Neuronal stem cell (in vitro differentiated cells): ENCODE measurements around the gene KLHL22. TPM values are rescaled to one million over a fixed set of nuclear protein-coding genes. Genes with fewer than 3 reads are reported as not detected.
"Not testable (repeated sequence)": the region's sequence is repeated elsewhere in the genome, so short reads cannot be mapped to it uniquely, and the experiment has no call there.

Experiments
- DNase-seq: peaks from one replicate; pipeline ENCODE4 v3.0.0-alpha.2; 2013; ENCODE audit warnings: low spot score
- H2AFZ ChIP-seq: one replicate; pipeline ENCODE4 v1.6.1; 2013; ENCODE audit warnings: mild to moderate bottlenecking, low read length, inconsistent platforms
- H2AK5ac ChIP-seq: 2 replicates; pipeline ENCODE4 v1.6.1; 2013; ENCODE audit warnings: low read depth, mild to moderate bottlenecking, inconsistent platforms, low read length, moderate library complexity, mixed read lengths
- H2BK120ac ChIP-seq: 2 replicates; pipeline ENCODE4 v1.6.1; 2013; ENCODE audit warnings: low read depth, mild to moderate bottlenecking, inconsistent platforms, low read length, moderate library complexity, mixed read lengths
- H2BK12ac ChIP-seq: one replicate; pipeline ENCODE4 v1.6.1; 2013; ENCODE audit warnings: low read length, inconsistent platforms
- H2BK15ac ChIP-seq: 2 replicates; pipeline ENCODE4 v1.6.1; 2013; ENCODE audit warnings: mild to moderate bottlenecking, low read length, inconsistent platforms, mixed read lengths
- H2BK5ac ChIP-seq: one replicate; pipeline ENCODE4 v1.6.1; 2013; ENCODE audit warnings: inconsistent platforms, mild to moderate bottlenecking, low read length, moderate library complexity
- H3K14ac ChIP-seq: one replicate; pipeline ENCODE4 v1.6.1; 2013; ENCODE audit warnings: low read length, inconsistent platforms
- H3K18ac ChIP-seq: 2 replicates; pipeline ENCODE4 v1.6.1; 2013; ENCODE audit warnings: low read length, inconsistent platforms
- H3K23ac ChIP-seq: 2 replicates; pipeline ENCODE4 v1.6.1; 2013; ENCODE audit warnings: low read depth, mild to moderate bottlenecking, mixed read lengths, low read length, inconsistent platforms; ENCODE audit not compliant: poor library complexity
- H3K27ac ChIP-seq: replicated peaks from 3 replicates; pipeline ENCODE4 v1.5.1; 2013; ENCODE audit warnings: low read length, inconsistent platforms
- H3K27me3 ChIP-seq, 3 experiments: 2 replicates each; pipeline ENCODE4 v1.6.1; 2013; ENCODE audit warnings: low read length in 3 of 3, mild to moderate bottlenecking in 2 of 3, inconsistent platforms in 1 of 3, low read depth in 1 of 3, mixed read lengths in 1 of 3, moderate library complexity in 1 of 3; ENCODE audit not compliant: control insufficient read depth in 3 of 3, insufficient read depth in 3 of 3
- H3K36me3 ChIP-seq, 2 donors: replicated peaks in 1 of 2; 2 replicates each; pipeline ENCODE4 v1.6.1; 2013; ENCODE audit warnings: low read length in 2 of 2; ENCODE audit not compliant: control insufficient read depth in 2 of 2, insufficient read depth in 2 of 2
- H3K4ac ChIP-seq: 2 replicates; pipeline ENCODE4 v1.6.1; 2013; ENCODE audit warnings: inconsistent platforms, mild to moderate bottlenecking, low read length, moderate library complexity
- H3K4me1 ChIP-seq, 2 donors: 1 replicate in 1 of 2; 2 replicates in 1 of 2; pipeline ENCODE4 v1.6.1; 2013; ENCODE audit warnings: low read length in 2 of 2, low read depth in 1 of 2; ENCODE audit not compliant: control insufficient read depth in 2 of 2, insufficient read depth in 1 of 2
- H3K4me2 ChIP-seq: one replicate; pipeline ENCODE4 v1.6.1; 2013; ENCODE audit warnings: mild to moderate bottlenecking, low read length, inconsistent platforms; ENCODE audit not compliant: insufficient read depth, poor library complexity, severe bottlenecking
- H3K4me3 ChIP-seq, 2 donors: 2 replicates each; pipeline ENCODE4 v1.5.1; 2013; ENCODE audit warnings: low read length in 2 of 2, mild to moderate bottlenecking in 2 of 2, inconsistent platforms in 1 of 2, moderate library complexity in 1 of 2
- H3K79me1 ChIP-seq: one replicate; pipeline ENCODE4 v1.6.1; 2013; ENCODE audit warnings: low read depth, mild to moderate bottlenecking, inconsistent platforms, low read length, moderate library complexity
- H3K9ac ChIP-seq: one replicate; pipeline ENCODE4 v1.6.1; 2013; ENCODE audit warnings: mild to moderate bottlenecking, low read depth, low read length, inconsistent platforms; ENCODE audit not compliant: poor library complexity
- H3K9me3 ChIP-seq, 2 donors: replicated peaks in 1 of 2; 2 replicates each; pipeline versions ENCODE3 to v1.6.1; 2013; ENCODE audit warnings: low read length in 2 of 2, mild to moderate bottlenecking in 2 of 2, inconsistent platforms in 1 of 2, low read depth in 1 of 2, mixed read lengths in 1 of 2, moderate library complexity in 1 of 2; ENCODE audit not compliant: control insufficient read depth in 2 of 2, insufficient read depth in 1 of 2
- H4K8ac ChIP-seq: one replicate; pipeline ENCODE4 v1.6.1; 2013; ENCODE audit warnings: low read depth, mild to moderate bottlenecking, inconsistent platforms, low read length, moderate library complexity
- H4K91ac ChIP-seq: one replicate; pipeline ENCODE4 v1.6.1; 2013; ENCODE audit warnings: low read length, low read depth, mild to moderate bottlenecking, inconsistent platforms; ENCODE audit not compliant: poor library complexity
- WGBS, 2 donors: extraction: QIAGEN DNeasy Blood & Tissue Kit; methylation state at CpG; one replicate each; pipeline ENCODE4 v1.1.7; 2013; ENCODE audit warnings: missing lambda C conversion rate in 2 of 2, mixed read lengths in 1 of 2; ENCODE audit not compliant: insufficient read length in 2 of 2, insufficient replicate concordance in 1 of 2; ENCODE audit errors: extremely low coverage in 2 of 2; 5-methylcytosine and 5-hydroxymethylcytosine counted together
- polyA plus RNA-seq, 2 experiments: library from polyadenylated mRNA; stranded (reverse); fragments of 200-250 nt; gene quantifications; one replicate each; pipeline ENCODE4 v1.2.3, GENCODE V29; 2013

The KLHL22 gene, protein sequence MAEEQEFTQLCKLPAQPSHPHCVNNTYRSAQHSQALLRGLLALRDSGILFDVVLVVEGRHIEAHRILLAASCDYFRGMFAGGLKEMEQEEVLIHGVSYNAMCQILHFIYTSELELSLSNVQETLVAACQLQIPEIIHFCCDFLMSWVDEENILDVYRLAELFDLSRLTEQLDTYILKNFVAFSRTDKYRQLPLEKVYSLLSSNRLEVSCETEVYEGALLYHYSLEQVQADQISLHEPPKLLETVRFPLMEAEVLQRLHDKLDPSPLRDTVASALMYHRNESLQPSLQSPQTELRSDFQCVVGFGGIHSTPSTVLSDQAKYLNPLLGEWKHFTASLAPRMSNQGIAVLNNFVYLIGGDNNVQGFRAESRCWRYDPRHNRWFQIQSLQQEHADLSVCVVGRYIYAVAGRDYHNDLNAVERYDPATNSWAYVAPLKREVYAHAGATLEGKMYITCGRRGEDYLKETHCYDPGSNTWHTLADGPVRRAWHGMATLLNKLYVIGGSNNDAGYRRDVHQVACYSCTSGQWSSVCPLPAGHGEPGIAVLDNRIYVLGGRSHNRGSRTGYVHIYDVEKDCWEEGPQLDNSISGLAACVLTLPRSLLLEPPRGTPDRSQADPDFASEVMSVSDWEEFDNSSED
- polyA plus RNA-seq (2013, experiment 1 of 2) = 14.3 TPM
- 13.8 TPM for polyA plus RNA-seq (2013, experiment 2 of 2)

DNA sequence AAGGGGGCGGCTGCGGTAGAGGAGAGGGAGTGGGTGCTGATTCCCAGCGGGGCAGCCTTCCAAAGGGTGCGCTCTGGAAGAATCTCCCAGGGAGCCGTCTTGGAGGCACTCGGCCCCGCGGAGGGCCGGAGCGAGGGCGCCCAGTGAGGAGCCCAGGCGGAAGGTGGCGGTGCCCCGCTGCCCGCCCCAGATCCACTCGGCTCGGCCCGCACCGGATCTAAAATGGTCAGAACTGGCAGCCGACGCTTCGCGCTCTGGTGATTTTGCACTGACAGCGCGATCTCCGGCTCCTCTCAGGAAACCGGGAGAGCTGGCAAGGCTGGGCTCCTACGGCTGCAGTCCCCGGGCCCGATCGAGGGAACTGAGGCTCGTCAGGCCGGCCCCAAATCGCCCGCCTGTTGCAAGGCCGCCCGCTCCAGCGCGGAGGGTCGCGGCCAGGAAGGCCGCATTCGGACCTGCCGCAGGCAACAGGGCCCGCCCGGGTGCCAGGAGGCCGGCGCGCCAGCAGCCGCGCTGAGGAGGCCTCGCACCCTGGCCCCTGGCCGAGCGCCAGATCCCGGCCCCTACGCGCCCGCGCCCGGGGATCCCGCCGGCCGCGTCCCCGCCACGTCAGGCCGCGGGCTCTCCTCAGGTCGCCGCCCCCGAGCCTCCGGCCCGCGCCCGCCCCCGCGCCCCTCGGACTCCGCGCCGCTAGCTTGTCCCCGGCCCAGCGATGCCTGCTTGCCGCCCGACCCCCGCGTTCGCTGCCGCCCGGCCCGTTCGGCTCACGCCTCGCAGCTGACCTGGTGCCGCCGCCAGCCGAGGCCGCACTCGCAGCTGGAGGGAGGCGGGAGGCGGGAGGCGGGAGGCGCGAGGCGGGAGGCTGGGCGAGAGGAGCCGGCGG is at the start of gene KLHL22:
TSS of gene KLHL22 (minus strand) at position 818 of the 883 bp plus-strand sequence. CDS start 6,584 bp downstream, outside the sequence.
- Histone ChIP-seq H2AK5ac (peak within 1 kb of the TSS; percentile 94), H3K4me2 (peak within 1 kb of the TSS; percentile 98), H3K14ac (peak within 1 kb of the TSS; percentile 82), H3K36me3 (peaks cover 3 to 18% of the 10 kb centered on the region in 2 donors), H3K23ac (peak within 1 kb of the TSS; percentile 99), H2BK5ac (peak within 1 kb of the TSS; percentile 95), H2AFZ (peak within 1 kb of the TSS; percentile 90), H3K18ac (peak within 1 kb of the TSS; percentile 98), H3K27me3 (peaks cover 0 to 5% (median 0%) of the 10 kb centered on the region in 3 experiments), H3K4me3 (peak within 1 kb of the TSS; percentile 64 to 89), H4K8ac (no peak within 1 kb of the TSS), H4K91ac (no peak within 1 kb of the TSS), H2BK120ac (peak within 1 kb of the TSS; percentile 94), H3K27ac (peak within 1 kb of the TSS; percentile 84), H3K79me1 (peaks cover 17% of the 10 kb centered on the region), H3K9me3 (no peaks in the 10 kb centered on the region), H2BK12ac (peak within 1 kb of the TSS; percentile 58), H3K9ac (peak within 1 kb of the TSS; percentile 97), H3K4me1 (peaks cover 3 to 7% of the 10 kb centered on the region in 2 donors), H3K4ac (peak within 1 kb of the TSS; percentile 66), H2BK15ac (peak within 1 kb of the TSS; percentile 83)
- WGBS, 2 donors = no CpG with 5 or more reads among the region's 108 CpGs
- DNase-seq = peak; percentile 21

DNA sequence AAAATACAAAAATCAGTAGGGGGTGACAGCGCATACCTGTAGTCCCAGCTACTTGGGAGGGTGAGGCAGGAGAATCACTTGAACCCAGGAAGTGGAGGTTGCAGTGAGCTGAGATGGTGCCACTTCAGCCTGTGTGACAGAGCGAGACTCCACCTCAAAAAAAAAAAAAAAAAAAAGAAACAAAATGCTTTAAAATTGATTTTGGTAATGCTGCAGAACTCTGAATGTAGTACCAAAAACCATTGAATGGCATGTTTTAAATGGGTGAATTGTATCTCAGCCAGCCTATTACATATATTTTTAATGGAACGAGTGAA is 49.7 kb upstream of the KLHL22 start:
- not testable (repeated sequence) for H4K91ac ChIP-seq, H2BK12ac ChIP-seq, H3K4me3 ChIP-seq, H3K79me1 ChIP-seq, H3K23ac ChIP-seq, H3K4me2 ChIP-seq, H3K27ac ChIP-seq, H3K27me3 ChIP-seq, H4K8ac ChIP-seq, H2AFZ ChIP-seq, H2BK15ac ChIP-seq, H2AK5ac ChIP-seq, H3K18ac ChIP-seq, H3K4ac ChIP-seq, H3K14ac ChIP-seq, DNase-seq, H3K9me3 ChIP-seq, H2BK5ac ChIP-seq, H2BK120ac ChIP-seq, H3K9ac ChIP-seq
- peaks cover 0 to 20% of the 10 kb centered on the region in 2 donors for H3K4me1 ChIP-seq
- no CpG with 5 or more reads among the region's 3 CpGs for WGBS, 2 donors
- H3K36me3 ChIP-seq = peaks cover 3 to 49% of the 10 kb centered on the region in 2 donors

DNA sequence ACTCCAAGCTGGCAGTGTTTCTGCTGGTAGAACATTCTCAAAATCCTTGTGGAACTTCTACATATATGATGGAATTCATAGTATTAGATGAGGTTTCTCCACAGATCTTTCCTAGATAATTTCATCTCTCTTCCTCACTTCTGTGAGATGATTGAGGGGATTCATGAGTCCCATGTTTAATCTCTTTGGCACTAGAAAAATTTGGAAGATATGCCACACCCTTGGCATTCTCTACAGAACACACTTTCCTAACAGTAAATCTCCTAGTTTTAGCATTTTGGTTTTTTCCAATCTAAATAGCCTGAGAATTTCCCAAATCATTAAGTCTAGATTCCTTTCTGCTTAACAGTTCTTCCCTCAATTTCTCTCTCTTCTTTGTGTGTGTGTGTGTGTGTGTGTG is 47.1 kb upstream of the KLHL22 start:
- Histone ChIP-seq H3K4ac (no peak overlapping the region), H4K8ac (no peak overlapping the region), H2BK12ac (no peak overlapping the region), H3K36me3 (peaks cover 3 to 71% of the 10 kb centered on the region in 2 donors), H3K4me2 (no peak overlapping the region), H3K23ac (no peak overlapping the region), H2BK120ac (no peak overlapping the region), H2AK5ac (no peak overlapping the region), H4K91ac (no peak overlapping the region), H3K27me3 (no peaks in the 10 kb centered on the region), H3K79me1 (no peaks in the 10 kb centered on the region), H3K9me3 (peaks cover 0 to 5% of the 10 kb centered on the region in 2 donors), H3K18ac (no peak overlapping the region), H3K9ac (no peak overlapping the region), H3K4me3 (no peak overlapping the region), H3K27ac (no peak overlapping the region), H2AFZ (no peak overlapping the region), H2BK15ac (no peak overlapping the region), H2BK5ac (no peak overlapping the region), H3K4me1 (peaks cover 0 to 11% of the 10 kb centered on the region in 2 donors), H3K14ac (no peak overlapping the region)
- DNase-seq = no peak
